Body of pancreas (tissue), 4 donors: ENCODE results near the gene ITGB6. TPM values are rescaled to one million over a fixed set of nuclear protein-coding genes. Genes with fewer than 3 reads are reported as not detected.

Source experiments
- ATAC-seq: fragments of 150-250 bp; one replicate; pipeline ENCODE4 v1.9.1; 2016
- DNase-seq, 4 donors: peaks; one replicate each; pipeline ENCODE4 v3.0.0-alpha.2; 2019
- H3K27ac ChIP-seq, 4 donors: fragments of 200-600 bp; sonication (generic); 1 replicate in 3 of 4; 2 replicates in 1 of 4; pipeline versions ENCODE4 v1.5.1 to v1.6.1; 2016 to 2019; ENCODE audit warnings: mild to moderate bottlenecking in 1 of 4, mixed read lengths in 1 of 4, moderate library complexity in 1 of 4
- H3K27me3 ChIP-seq, 2 donors: fragments of 200-600 bp; sonication (generic); one replicate each; pipeline ENCODE4 v1.6.0; 2016; ENCODE audit warnings: mild to moderate bottlenecking in 1 of 2
- H3K36me3 ChIP-seq, 2 donors: fragments of 200-600 bp; sonication (generic); replicated peaks in 1 of 2; 2 replicates each; pipeline ENCODE4 v1.5.1; 2016; ENCODE audit warnings: low read depth in 2 of 2; ENCODE audit not compliant: insufficient read depth in 1 of 2
- H3K4me1 ChIP-seq: fragments of 200-600 bp; sonication (generic); one replicate; pipeline ENCODE4 v1.6.0; 2016
- H3K4me3 ChIP-seq, 2 donors: fragments of 200-600 bp; sonication (generic); 1 replicate in 1 of 2; 2 replicates in 1 of 2; pipeline ENCODE4 v1.5.1; 2016 to 2019
- H3K9me3 ChIP-seq, 3 donors: fragments of 200-600 bp; sonication (generic); 1 replicate in 2 of 3; 2 replicates in 1 of 3; pipeline ENCODE4 v1.5.1; 2016
- CTCF ChIP-seq, 7 experiments: fragments of 450-650 bp in 4 of 7; fragments of 200-600 bp in 3 of 7; sonication (generic) in 3 of 7; IDR thresholded peaks; one replicate each; pipeline ENCODE4 v1.5.1; 2016 to 2019; ENCODE audit warnings: antibody characterized with exemption in 7 of 7
- POLR2A ChIP-seq, 3 donors: fragments of 450-650 bp; IDR thresholded peaks; one replicate each; pipeline ENCODE4 v1.6.1; 2016; ENCODE audit warnings: antibody characterized with exemption in 3 of 3, mild to moderate bottlenecking in 2 of 3
- WGBS, 2 donors: methylation state at CpG; one replicate each; pipeline ENCODE4 v1.1.5; 2017; 5-methylcytosine and 5-hydroxymethylcytosine counted together
- intact Hi-C: fragments of 100-400 bp; cut with DNase I; formaldehyde crosslinking; loops from one replicate; pipeline ENCODE4 v1.15.1; 2023
- total RNA-seq, 2 donors: library from RNA; depleted of rRNA; stranded (reverse); fragments of >200 nt; gene quantifications; one replicate each; pipeline ENCODE4 v1.1.0, GENCODE V29; 2016

ITGB6 gene
- total RNA-seq, 2 donors from 2014 or later, result 5.3 to 9.9 TPM

- Histone ChIP-seq H3K4me1 (peaks cover 41% of the 10 kb centered on the region), H3K36me3 (no peaks in the 10 kb centered on the region), H3K9me3 (no peaks in the 10 kb centered on the region), H3K27me3 (no peaks in the 10 kb centered on the region), H3K4me3 (no peak overlapping the region), H3K27ac (peak overlapping the region; percentile 25 to 81 (median 64))
- ATAC-seq (peak; percentile 74), DNase-seq (peak; percentile 44 to 76 (median 60))
- TF ChIP-seq POLR2A (IDR thresholded peaks at IDR 0.05), result no peak
- no peak for TF ChIP-seq CTCF (IDR thresholded peaks at IDR 0.05)
- WGBS, 2 donors, result 50 to 71% methylated on average over 4 of the region's 4 CpGs
- intact Hi-C loops, result no loop called here
These were observed 25.6 kb upstream of the ITGB6 start for GRCh38 chr2:160225722-160226121.

- Histone ChIP-seq H3K9me3 (no peaks in the 10 kb centered on the region), H3K4me3 (no peak overlapping the region), H3K27ac (no peak overlapping the region), H3K36me3 (no peaks in the 10 kb centered on the region), H3K27me3 (no peaks in the 10 kb centered on the region), H3K4me1 (peaks cover 37% of the 10 kb centered on the region)
- DNase-seq (no peak), ATAC-seq (no peak)
- intact Hi-C loops, result no loop called here
- 81 to 91% methylated on average over 3 of the region's 3 CpGs for WGBS, 2 donors
- TF ChIP-seq POLR2A (IDR thresholded peaks at IDR 0.05) (no peak), CTCF (IDR thresholded peaks at IDR 0.05) (no peak)
These were observed 24.4 kb upstream of the ITGB6 start for GRCh38 chr2:160224507-160224906.

GRCh38 chr2:160224060-160224459 lies 24.0 kb upstream of the ITGB6 start:
- H3K36me3 ChIP-seq, result no peaks in the 10 kb centered on the region
- intact Hi-C loops, result no loop called here
- no peaks in the 10 kb centered on the region for H3K9me3 ChIP-seq
- no peak overlapping the region for H3K4me3 ChIP-seq
- ATAC-seq (no peak), DNase-seq (no peak)
- peaks cover 33% of the 10 kb centered on the region for H3K4me1 ChIP-seq
- no peaks in the 10 kb centered on the region for H3K27me3 ChIP-seq
- peak overlapping the region in 1 of 4 donors; percentile 20 for H3K27ac ChIP-seq
- WGBS, 2 donors, result 75 to 76% methylated on average over 3 of the region's 3 CpGs
- TF ChIP-seq POLR2A (IDR thresholded peaks at IDR 0.05) (no peak), CTCF (IDR thresholded peaks at IDR 0.05) (no peak)

- no peak for TF ChIP-seq CTCF (IDR thresholded peaks at IDR 0.05)
- TF ChIP-seq POLR2A (IDR thresholded peaks at IDR 0.05), result no peak
- no peak for DNase-seq
These were observed 23.5 kb upstream of the ITGB6 start for GRCh38 chr2:160223560-160223959.

GRCh38 chr2:160222546-160223283 lies 22.6 kb upstream of the ITGB6 start:
- intact Hi-C loops, result no loop called here
- 51 to 54% methylated on average over 7 of the region's 7 CpGs for WGBS, 2 donors
- ATAC-seq, result no peak
- Histone ChIP-seq H3K4me3 (no peak overlapping the region), H3K9me3 (no peaks in the 10 kb centered on the region), H3K4me1 (peaks cover 19% of the 10 kb centered on the region), H3K27me3 (no peaks in the 10 kb centered on the region), H3K27ac (peak overlapping the region in 1 of 4 donors; percentile 58), H3K36me3 (no peaks in the 10 kb centered on the region)
- TF ChIP-seq POLR2A (IDR thresholded peaks at IDR 0.05) (no peak), CTCF (IDR thresholded peaks at IDR 0.05) (no peak)
- DNase-seq, result no peak

More at GRCh38 chr2:160223560-160223959, 23.5 kb upstream of the ITGB6 start:
- ATAC-seq, result no peak
- 75 to 87% methylated on average over 3 of the region's 3 CpGs for WGBS, 2 donors
- H3K36me3 ChIP-seq, result no peaks in the 10 kb centered on the region
- H3K27ac ChIP-seq, result peak overlapping the region in 1 of 4 donors; percentile 20
- peaks cover 28% of the 10 kb centered on the region for H3K4me1 ChIP-seq
- no peak overlapping the region for H3K4me3 ChIP-seq
- H3K9me3 ChIP-seq, result no peaks in the 10 kb centered on the region
- intact Hi-C loops, result no loop called here
- no peaks in the 10 kb centered on the region for H3K27me3 ChIP-seq
